Fibroblast of skin of right quadriceps (primary cell): ENCODE measurements around the gene AIMP2.
"Not testable (repeated sequence)": the region's sequence is repeated elsewhere in the genome, so short reads cannot be mapped to it uniquely, and the experiment has no call there.

Source experiments
- DNase-seq: peaks from one replicate; pipeline ENCODE4 v3.0.0-alpha.2; 2013

Gene AIMP2

DNA sequence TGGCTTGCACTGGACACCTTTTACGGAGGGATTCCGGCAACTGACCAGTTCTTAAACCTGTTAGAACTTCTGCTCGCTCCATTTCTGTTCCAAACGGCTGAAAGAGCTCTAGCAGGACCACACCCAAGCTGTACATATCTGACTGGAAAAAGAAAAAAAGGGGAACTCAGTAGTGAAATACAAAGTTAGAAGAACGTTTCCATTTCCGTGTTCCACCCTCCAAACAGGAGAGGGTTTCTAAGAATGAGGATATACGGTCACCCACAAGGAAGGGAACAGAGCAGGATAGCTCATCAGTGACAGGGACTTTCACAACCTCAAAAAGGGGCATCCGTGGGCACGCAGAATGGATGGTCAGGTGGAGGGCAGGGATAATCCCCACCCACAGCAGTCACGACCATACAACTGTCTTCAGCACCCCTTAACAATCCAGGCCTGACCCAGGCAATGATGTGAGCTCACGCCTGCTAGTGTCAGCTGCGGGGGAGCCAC lies 17.8 kb downstream of the AIMP2 start:
- DNase-seq, result no peak

DNA sequence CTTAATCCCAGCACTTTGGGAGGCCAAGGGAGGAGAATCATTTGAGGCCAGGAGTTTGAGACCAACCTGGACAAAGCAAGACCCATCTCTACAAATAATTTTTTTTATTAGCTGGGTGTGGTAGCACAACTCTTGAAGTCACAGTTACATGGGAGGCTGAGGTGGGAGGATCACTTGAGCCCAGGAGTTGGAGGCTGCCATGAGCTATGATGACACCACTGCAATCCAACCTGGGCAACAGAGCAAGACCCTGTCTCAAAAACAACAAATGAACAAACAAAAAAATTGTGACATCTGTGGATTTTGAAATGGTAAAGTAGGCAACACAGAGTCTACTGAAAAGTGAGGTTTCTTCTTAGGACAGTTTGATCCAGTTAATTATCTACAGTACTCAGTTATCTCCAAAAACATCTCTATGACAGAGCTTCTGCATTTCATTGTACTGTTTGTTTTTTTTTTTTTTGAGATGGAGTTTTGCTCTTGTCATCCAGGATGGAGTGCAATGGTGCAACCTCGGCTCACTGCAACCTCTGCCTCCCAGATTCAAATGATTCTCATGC lies 18.8 kb downstream of the AIMP2 start:
- no peak for DNase-seq

DNA sequence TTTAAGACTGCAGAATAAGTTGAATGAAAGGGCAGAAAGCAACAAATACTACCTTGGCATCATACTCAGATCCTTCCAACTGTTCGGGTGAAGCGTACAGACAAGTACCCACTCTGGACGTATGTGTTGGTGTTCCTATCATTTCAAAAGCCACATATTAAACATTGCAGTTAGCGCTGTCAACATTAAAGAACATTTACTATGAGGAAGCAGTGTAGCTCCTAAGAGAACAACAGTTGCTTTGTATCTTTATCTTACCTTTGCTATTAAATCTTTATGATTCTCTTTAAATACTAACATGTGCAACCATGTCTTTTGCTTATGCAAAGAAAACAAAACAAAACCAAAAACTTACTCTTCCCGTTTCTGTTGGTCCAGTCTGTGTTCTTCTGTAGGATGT lies 19.5 kb downstream of the AIMP2 start:
- no peak for DNase-seq

DNA sequence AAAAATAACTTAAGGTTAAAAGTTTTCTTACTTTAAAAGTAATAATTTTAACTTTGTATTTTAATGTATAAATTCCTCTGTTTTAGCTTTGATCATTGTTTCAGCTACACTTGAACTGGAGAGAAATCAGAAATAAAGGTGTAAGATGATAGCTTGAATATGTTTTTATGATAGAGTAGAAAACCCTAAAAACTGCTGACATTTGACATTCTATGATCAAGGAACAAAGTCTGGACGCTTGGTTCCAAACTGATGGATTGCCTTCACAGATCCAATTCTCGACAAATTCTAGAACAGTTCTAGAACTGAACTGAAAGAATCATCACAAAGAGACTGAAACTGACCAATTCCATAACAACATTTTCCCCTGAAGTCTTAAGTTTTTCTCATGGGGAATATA lies 21.9 kb downstream of the AIMP2 start, which contains the start of gene ANKRD61:
TSS of gene ANKRD61 (plus strand) at position 389 of the 400 bp plus-strand sequence. CDS start at position 389, 0 bp downstream.
- DNase-seq, result no peak

DNA sequence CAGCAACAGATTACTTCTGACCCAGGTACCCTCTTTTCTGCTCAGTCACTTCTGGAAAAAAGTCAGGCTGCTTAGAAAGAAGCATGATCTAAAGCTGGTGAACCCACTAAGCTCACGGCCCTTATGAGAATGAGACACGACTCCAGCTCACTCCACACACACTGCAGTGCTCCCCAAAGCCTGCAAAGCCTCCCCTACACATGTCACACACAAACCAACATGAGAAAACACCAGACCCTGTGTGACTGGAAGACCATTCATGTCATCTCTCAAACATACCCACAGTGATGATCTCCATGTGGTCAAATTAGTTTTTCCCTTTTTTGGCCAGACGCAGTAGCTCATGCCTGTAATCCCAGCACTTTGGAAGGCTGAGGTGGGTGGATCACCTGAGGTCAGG lies 22.5 kb downstream of the AIMP2 start:
- DNase-seq, result no peak

DNA sequence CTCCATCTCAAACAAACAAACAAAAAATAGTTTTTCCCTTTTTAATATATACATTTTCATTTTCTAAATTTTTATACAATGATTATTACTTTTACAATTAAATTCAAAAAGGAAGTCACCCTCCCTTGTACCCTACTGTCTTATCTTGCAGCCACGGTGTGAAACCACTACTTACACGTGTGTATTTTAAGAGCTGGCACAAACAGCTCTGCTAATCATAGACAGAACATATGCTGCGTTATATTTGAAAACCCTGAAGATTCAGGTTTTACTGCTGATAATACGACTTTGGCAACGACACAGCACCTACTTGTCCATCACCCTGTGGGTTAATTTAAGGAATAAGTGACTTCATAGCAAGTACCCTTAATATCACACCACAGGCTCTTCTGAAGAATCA lies 23.1 kb downstream of the AIMP2 start:
- DNase-seq, result no peak

DNA sequence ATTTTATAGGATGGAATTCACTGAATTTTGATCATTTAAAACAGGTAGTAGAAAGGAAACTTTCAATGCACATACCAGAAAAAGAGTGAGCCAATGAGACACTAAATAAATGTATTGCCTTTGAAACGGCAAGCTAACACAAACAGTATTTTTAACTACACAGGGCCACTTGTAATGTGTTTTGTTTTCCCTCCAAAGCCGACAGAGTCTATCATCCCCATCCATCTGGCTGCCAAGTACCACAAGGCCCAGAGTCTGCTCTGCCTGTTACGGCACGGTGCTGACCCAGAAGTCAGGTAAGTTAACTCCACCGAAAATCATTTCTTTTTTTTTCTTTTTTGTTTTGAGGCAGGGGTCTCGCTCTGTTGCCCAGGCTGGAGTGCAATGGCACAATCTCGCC lies 23.6 kb downstream of the AIMP2 start:
- no peak for DNase-seq

DNA sequence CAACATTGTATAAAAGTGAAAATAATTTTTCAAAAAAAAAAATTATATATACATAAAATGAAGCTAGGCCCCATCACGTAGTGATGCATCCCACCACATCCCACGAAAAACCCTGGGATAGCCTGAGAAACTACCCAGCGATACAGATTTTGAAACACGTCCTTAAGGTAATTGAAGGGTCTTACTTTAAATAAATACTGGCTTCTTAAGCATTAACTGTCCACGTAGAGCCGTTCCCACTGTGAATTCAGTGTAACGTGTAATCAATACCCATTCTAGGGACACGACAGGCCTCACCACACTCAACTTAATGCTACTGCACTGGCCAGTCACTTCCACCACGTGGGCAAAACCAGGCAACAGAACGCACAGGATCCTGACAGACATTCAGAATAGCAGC lies 26.1 kb downstream of the AIMP2 start:
- DNase-seq, result no peak

DNA sequence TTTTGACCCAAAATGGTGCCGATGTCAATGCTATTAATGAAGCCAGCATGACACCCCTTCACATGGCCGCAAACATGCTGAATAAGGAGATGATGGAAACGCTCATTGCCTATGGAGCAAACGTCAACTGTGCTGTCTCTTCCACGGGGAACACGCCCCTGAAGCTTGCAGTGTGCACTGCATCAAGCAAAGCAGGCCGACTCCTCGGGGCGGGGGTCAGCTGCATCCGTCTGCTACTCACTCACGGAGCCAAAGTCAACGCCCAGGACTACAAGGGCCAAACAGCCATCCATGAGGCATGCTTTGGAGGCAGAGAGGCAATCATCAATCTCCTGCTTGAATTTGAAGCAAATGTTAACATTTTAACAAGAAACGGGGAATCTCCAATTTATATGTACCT lies 26.6 kb downstream of the AIMP2 start:
- no peak for DNase-seq

DNA sequence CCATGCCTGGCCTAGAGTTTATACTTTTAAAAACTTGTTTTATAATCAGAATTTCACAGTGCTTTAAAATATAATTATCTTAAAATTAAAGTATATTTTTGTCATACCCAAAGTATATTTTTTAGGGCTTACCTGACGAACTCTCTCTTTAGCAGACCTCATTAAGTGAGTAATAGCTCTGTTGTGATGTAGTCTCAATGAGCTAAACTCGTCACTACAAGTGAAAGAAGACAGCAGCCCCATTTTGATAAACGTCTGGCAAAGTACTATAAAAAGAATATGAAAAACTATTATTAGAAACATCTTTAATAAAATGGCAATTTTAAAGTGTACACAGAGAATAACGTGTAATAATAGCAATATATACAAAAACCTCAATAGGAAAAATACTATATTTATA lies 40.7 kb downstream of the AIMP2 start:
- no peak for DNase-seq

DNA sequence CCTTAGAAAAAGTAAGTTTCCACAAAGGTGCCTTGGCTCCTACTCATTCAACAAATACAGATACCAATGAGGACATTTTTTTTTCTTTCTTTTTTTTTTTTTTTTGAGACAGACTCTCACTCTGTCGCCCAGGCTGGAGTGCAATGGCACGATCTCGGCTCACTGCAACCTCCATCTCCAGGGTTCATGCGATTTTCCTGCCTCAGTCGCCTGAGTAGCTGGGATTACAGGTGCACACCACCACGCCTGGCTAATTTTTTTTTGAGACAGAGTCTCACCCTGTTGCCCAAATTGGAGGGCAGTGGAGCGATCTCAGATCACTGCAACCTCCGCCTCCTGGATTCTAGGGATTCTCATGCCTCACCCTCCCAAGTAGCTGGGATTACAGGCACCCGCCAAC lies 42.1 kb downstream of the AIMP2 start:
- not testable (repeated sequence) for DNase-seq

DNA sequence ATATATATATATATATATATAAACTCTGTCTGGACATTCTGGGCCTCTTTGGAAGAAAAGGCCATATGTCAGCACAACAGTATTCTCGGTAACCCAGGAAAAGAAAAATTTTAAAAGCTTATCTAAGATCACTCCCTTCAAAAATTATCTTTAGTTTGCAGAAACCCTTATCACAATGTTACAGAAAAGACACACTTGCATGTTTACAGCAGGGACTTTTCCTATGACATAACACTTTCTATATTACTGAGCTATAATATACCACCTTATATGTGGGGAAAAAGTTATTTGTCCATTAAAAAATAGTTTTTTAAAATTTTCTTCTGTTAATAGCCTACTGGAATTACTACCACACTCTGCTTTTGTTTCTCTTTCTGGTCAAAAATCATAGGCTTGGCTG lies 47.5 kb downstream of the AIMP2 start:
- no peak for DNase-seq

DNA sequence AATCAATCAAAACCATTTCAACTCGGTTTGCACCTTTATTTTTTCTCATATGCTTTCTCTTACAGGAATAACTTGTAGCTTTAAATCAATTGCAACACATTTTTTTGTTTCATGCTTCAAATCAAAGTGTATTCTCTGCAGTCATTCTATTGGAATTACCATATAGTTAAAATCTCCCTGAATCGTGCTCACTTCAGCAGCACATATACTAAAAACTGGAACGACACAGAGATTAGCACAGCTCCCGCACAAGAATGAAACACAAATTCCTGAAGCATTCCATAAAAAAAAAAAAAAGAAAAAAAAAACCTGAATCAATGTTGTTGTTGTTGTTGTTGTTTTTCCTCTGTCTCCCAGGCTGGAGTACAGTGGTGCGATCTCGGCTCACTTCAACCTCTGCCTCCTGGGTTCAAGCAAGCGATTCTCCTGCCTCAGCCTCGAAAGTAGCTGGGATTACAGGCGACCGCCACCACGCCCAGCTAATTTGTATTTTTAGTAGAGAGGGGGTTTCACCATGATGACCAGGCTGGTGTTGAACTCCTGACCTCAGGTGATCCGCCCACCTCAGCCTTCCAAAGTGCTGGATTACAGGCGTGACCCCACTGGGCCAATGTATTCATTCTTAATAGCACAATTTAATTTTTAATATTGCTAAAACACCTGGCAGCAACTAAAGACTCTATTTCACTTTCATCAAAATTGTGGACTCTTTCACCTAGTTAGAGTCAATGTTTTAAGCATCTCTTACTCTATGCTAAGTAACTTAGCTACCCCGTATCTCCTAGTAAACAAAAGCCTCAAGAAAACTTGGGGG lies 48.5 kb downstream of the AIMP2 start:
- no peak for DNase-seq

DNA sequence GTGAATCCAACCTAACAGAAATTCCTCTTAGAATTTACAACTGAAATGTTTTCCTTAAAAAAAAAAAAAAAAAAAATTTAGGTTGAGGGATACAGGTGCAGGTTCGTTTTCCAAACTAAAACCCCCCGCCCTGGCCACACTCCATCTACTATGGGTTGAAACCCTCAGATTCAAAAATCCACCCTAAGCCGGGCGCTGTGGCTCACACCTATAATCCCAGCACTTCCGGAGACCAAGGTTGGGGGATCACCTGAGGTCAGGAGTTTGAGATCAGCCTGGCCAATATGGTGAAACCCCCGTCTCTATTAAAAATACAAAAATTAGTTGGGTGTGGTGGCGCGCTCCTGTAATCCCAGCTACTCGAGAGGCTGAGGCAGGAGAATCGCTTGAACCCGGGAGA lies 50.9 kb downstream of the AIMP2 start:
- DNase-seq, result not testable (repeated sequence)

DNA sequence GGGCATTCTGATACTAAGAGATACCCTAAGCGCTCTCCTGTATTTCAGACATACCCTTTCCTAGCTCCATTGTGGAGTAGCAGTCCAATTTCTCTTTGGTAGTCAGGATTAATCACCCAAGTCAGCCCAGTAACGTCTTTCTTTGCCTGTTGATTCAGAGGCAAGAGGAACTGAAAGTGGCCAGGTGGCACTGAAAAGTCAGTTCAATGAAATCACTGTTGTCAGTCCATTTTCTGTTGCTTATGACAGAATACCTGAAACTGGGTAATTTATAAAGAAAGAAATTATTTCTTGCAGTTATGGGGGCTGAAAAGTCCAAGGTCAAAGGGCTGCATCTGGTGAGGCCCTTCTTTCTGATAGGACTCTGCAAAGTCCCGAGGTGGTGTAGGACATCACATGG lies 62.3 kb downstream of the AIMP2 start:
- DNase-seq, result no peak
